HAP-1 (cell line): ENCODE results near the gene SLC9A7.

Experiments used
- DNase-seq, 2 experiments: peaks; one replicate each; pipeline ENCODE4 v3.0.0-alpha.2; 2016 to 2020; ENCODE audit warnings: low spot score in 2 of 2
- H3K27me3 ChIP-seq: fragments of 250-450 bp; sonication (Bioruptor Pico); 2 replicates; pipeline ENCODE4 v1.5.1; 2020; ENCODE audit warnings: low read depth, mild to moderate bottlenecking, moderate library complexity
- H3K36me3 ChIP-seq: fragments of 250-450 bp; sonication (Bioruptor Pico); replicated peaks from 2 replicates; pipeline ENCODE4 v1.5.1; 2020; ENCODE audit warnings: mild to moderate bottlenecking
- H3K4me1 ChIP-seq: fragments of 250-450 bp; sonication (Bioruptor Pico); 2 replicates; pipeline ENCODE4 v1.5.1; 2020; ENCODE audit warnings: mild to moderate bottlenecking
- H3K4me3 ChIP-seq: fragments of 250-450 bp; sonication (Bioruptor Pico); 2 replicates; pipeline ENCODE4 v1.5.1; 2020; ENCODE audit warnings: mild to moderate bottlenecking, moderate library complexity
- H3K9me3 ChIP-seq: fragments of 250-450 bp; sonication (Bioruptor Pico); 2 replicates; pipeline ENCODE4 v1.5.1; 2020; ENCODE audit warnings: mild to moderate bottlenecking, moderate library complexity
- in situ Hi-C: fragments of 300-500 bp; cut with MboI; formaldehyde crosslinking; loops from 3 replicates; pipeline ENCODE4 v1.14.3; 2020; ENCODE audit warnings: low sequenced_read_pairs, inconsistent platforms, mixed read lengths

The SLC9A7 gene

GRCh38 chrX:46642145-46642544, 116.8 kb downstream of the SLC9A7 start:
- Histone ChIP-seq H3K36me3 (peaks cover 5% of the 10 kb centered on the region; the same call in 1 of the 2 replicates), H3K4me3 (no peak overlapping the region), H3K27me3 (no peaks in the 10 kb centered on the region), H3K4me1 (peaks cover 19% of the 10 kb centered on the region), H3K9me3 (no peaks in the 10 kb centered on the region)
- in situ Hi-C loops = no loop called here
- DNase-seq = peak; percentile 33 to 61

- DNase-seq = no peak
- no peaks in the 10 kb centered on the region; the same call in 1 of the 2 replicates for H3K36me3 ChIP-seq
- no peaks in the 10 kb centered on the region for H3K27me3 ChIP-seq
- H3K4me1 ChIP-seq = peaks cover 10% of the 10 kb centered on the region
- H3K9me3 ChIP-seq = no peaks in the 10 kb centered on the region
- in situ Hi-C loops = no loop called here
- no peak overlapping the region for H3K4me3 ChIP-seq
Observed at GRCh38 chrX:46637938-46638337, 121.0 kb downstream of the SLC9A7 start.

GRCh38 chrX:46636223-46636622, 122.7 kb downstream of the SLC9A7 start:
- H3K36me3 ChIP-seq = no peaks in the 10 kb centered on the region; the same call in 1 of the 2 replicates
- no peak for DNase-seq
- in situ Hi-C loops = no loop called here
- peaks cover 10% of the 10 kb centered on the region for H3K4me1 ChIP-seq
- H3K9me3 ChIP-seq = no peaks in the 10 kb centered on the region
- H3K4me3 ChIP-seq = no peak overlapping the region
- no peaks in the 10 kb centered on the region for H3K27me3 ChIP-seq

GRCh38 chrX:46635186-46635585, 123.7 kb downstream of the SLC9A7 start:
- in situ Hi-C loops = no loop called here
- Histone ChIP-seq H3K9me3 (no peaks in the 10 kb centered on the region), H3K27me3 (no peaks in the 10 kb centered on the region), H3K4me1 (peaks cover 10% of the 10 kb centered on the region), H3K36me3 (no peaks in the 10 kb centered on the region; the same call in 1 of the 2 replicates), H3K4me3 (no peak overlapping the region)
- DNase-seq = no peak

GRCh38 chrX:46634577-46634976, 124.3 kb downstream of the SLC9A7 start:
- H3K4me3 ChIP-seq = no peak overlapping the region
- H3K36me3 ChIP-seq = no peaks in the 10 kb centered on the region; the same call in 1 of the 2 replicates
- in situ Hi-C loops = no loop called here
- H3K4me1 ChIP-seq = peaks cover 10% of the 10 kb centered on the region
- H3K27me3 ChIP-seq = no peaks in the 10 kb centered on the region
- DNase-seq = no peak
- H3K9me3 ChIP-seq = no peaks in the 10 kb centered on the region

GRCh38 chrX:46630141-46630540, 128.8 kb downstream of the SLC9A7 start:
- DNase-seq = no peak
- Histone ChIP-seq H3K4me1 (peaks cover 12% of the 10 kb centered on the region), H3K36me3 (no peaks in the 10 kb centered on the region; the same call in 1 of the 2 replicates), H3K27me3 (no peaks in the 10 kb centered on the region), H3K9me3 (no peaks in the 10 kb centered on the region), H3K4me3 (no peak overlapping the region)
- in situ Hi-C loops = no loop called here

- H3K4me1 ChIP-seq = peaks cover 12% of the 10 kb centered on the region
- H3K27me3 ChIP-seq = no peaks in the 10 kb centered on the region
- H3K9me3 ChIP-seq = no peaks in the 10 kb centered on the region
- DNase-seq = no peak
- H3K4me3 ChIP-seq = no peak overlapping the region
- in situ Hi-C loops = no loop called here
- no peaks in the 10 kb centered on the region for H3K36me3 ChIP-seq
Observed at GRCh38 chrX:46628460-46629371, 130.2 kb downstream of the SLC9A7 start.

GRCh38 chrX:46627711-46628419, 131.1 kb downstream of the SLC9A7 start:
- Histone ChIP-seq H3K9me3 (no peaks in the 10 kb centered on the region), H3K27me3 (no peaks in the 10 kb centered on the region), H3K4me3 (no peak overlapping the region), H3K4me1 (peaks cover 13% of the 10 kb centered on the region), H3K36me3 (no peaks in the 10 kb centered on the region)
- in situ Hi-C loops = no loop called here
- DNase-seq = no peak

GRCh38 chrX:46627062-46627461, 131.9 kb downstream of the SLC9A7 start:
- H3K4me1 ChIP-seq = peaks cover 21% of the 10 kb centered on the region
- H3K9me3 ChIP-seq = no peaks in the 10 kb centered on the region
- H3K27me3 ChIP-seq = no peaks in the 10 kb centered on the region
- no peak for DNase-seq
- H3K36me3 ChIP-seq = no peaks in the 10 kb centered on the region
- H3K4me3 ChIP-seq = no peak overlapping the region
- in situ Hi-C loops = no loop called here

- Histone ChIP-seq H3K27me3 (no peaks in the 10 kb centered on the region), H3K9me3 (no peaks in the 10 kb centered on the region), H3K4me3 (no peak overlapping the region), H3K4me1 (peaks cover 24% of the 10 kb centered on the region), H3K36me3 (no peaks in the 10 kb centered on the region)
- DNase-seq = no peak
- in situ Hi-C loops = no loop called here
Observed at GRCh38 chrX:46626566-46626965, 132.4 kb downstream of the SLC9A7 start.

GRCh38 chrX:46624090-46624786, 134.7 kb downstream of the SLC9A7 start:
- Histone ChIP-seq H3K4me1 (peaks cover 24% of the 10 kb centered on the region), H3K36me3 (peaks cover under 1% of the 10 kb centered on the region; the same call in 1 of the 2 replicates), H3K9me3 (no peaks in the 10 kb centered on the region), H3K4me3 (no peak overlapping the region), H3K27me3 (no peaks in the 10 kb centered on the region)
- in situ Hi-C loops = no loop called here
- no peak for DNase-seq

GRCh38 chrX:46621572-46621971, 137.3 kb downstream of the SLC9A7 start:
- no peaks in the 10 kb centered on the region for H3K9me3 ChIP-seq
- no peak for DNase-seq
- peaks cover 12% of the 10 kb centered on the region for H3K4me1 ChIP-seq
- H3K4me3 ChIP-seq = no peak overlapping the region
- H3K36me3 ChIP-seq = peaks cover 7% of the 10 kb centered on the region
- no peaks in the 10 kb centered on the region for H3K27me3 ChIP-seq
- in situ Hi-C loops = no loop called here

GRCh38 chrX:46620505-46620904, 138.4 kb downstream of the SLC9A7 start:
- Histone ChIP-seq H3K4me1 (peaks cover 16% of the 10 kb centered on the region), H3K9me3 (no peaks in the 10 kb centered on the region), H3K36me3 (peaks cover 7% of the 10 kb centered on the region), H3K27me3 (no peaks in the 10 kb centered on the region), H3K4me3 (no peak overlapping the region)
- in situ Hi-C loops = no loop called here
- DNase-seq = no peak
